Activated CD4-positive, alpha-beta memory T cell treated with anti-CD3 and anti-CD28 coated beads for 36 hours (primary cell): ENCODE results near the gene TEKTIP1. TPM values are rescaled to one million over a fixed set of nuclear protein-coding genes. Genes with fewer than 3 reads are reported as not detected.
"Not testable (repeated sequence)": the region's sequence is repeated elsewhere in the genome, so short reads cannot be mapped to it uniquely, and the experiment has no call there.

Source experiments
- CTCF ChIA-PET: fragments of 350-600 bp; sonication (Branson Sonifier 250); formaldehyde crosslinking; loops from one replicate; lab custom pipeline; 2021; ENCODE audit warnings: antibody characterized with exemption, inconsistent platforms; lab: Charles Lee
- POLR2A ChIA-PET: fragments of 350-600 bp; sonication (Branson Sonifier 250); formaldehyde crosslinking; loops from one replicate; lab custom pipeline; 2021; ENCODE audit warnings: antibody characterized with exemption; lab: Charles Lee
- DNase-seq: peaks from one replicate; pipeline ENCODE4 v3.0.0-alpha.2; 2020
- H3K27ac Mint-ChIP-seq: one replicate; pipeline ENCODE4 v1.8.0; 2021; ENCODE audit warnings: mixed read lengths
- H3K27me3 Mint-ChIP-seq: one replicate; pipeline ENCODE4 v1.8.0; 2021; ENCODE audit warnings: mixed read lengths
- H3K36me3 Mint-ChIP-seq: one replicate; pipeline ENCODE4 v1.8.0; 2021; ENCODE audit warnings: mixed read lengths
- H3K4me1 Mint-ChIP-seq: one replicate; pipeline ENCODE4 v1.8.0; 2021; ENCODE audit warnings: low read depth, mixed read lengths
- H3K4me3 Mint-ChIP-seq: one replicate; pipeline ENCODE4 v1.8.0; 2021; ENCODE audit warnings: mild to moderate bottlenecking, mixed read lengths
- H3K9me3 Mint-ChIP-seq: one replicate; pipeline ENCODE4 v1.8.0; 2021; ENCODE audit warnings: mixed read lengths
- intact Hi-C: fragments of 100-400 bp; cut with micrococcal nuclease; formaldehyde crosslinking; loops from one replicate; pipeline ENCODE4 v1.15.1; 2023
- total RNA-seq, 2 experiments: library from RNA; stranded (reverse); gene quantifications; one replicate each; pipeline ENCODE4 v1.2.3, GENCODE V29; 2021

TEKTIP1 gene
- total RNA-seq, 2 experiments from 2014 or later: 1.1 to 1.8 TPM

DNA sequence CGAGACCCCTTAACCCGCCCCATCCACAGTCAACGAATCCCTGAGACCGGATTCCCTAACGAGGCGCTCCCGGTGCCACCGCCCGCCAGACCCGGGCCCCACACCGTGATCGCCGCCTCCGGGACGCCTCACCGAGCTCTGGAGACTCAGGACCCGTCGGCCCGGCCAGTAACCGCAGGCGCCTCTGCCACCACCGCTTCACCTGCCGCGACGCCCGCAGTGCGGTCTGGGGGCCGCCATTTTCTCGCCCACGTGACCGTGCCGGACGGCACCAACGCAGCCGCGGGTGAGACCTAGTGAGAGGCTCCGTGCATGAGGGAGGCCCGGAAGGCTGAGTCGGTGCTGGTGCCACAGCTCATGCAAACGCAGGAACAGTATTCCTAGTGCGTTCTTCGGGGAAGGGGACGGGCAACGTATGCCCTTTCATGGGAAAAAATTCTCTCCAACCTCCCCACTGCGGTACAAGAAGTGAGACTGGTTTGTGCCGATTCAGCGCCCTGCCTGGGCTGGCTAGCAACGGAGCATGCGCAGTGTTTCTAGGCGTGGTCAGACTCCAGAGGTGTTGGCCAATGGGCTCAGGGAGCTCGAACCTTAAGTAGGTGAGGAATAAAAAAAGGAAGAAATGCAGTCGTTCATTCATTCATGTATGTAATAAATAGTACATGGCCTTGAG is 38.4 kb upstream of the TEKTIP1 start, which contains the start of gene DOHH:
Gene DOHH, minus strand, starts transcription at position 246 of the 673 bp plus-strand sequence. CDS start 3,860 bp downstream, outside the sequence.
- H3K36me3 Mint-ChIP-seq: peaks cover 5% of the 10 kb centered on the region

DNA sequence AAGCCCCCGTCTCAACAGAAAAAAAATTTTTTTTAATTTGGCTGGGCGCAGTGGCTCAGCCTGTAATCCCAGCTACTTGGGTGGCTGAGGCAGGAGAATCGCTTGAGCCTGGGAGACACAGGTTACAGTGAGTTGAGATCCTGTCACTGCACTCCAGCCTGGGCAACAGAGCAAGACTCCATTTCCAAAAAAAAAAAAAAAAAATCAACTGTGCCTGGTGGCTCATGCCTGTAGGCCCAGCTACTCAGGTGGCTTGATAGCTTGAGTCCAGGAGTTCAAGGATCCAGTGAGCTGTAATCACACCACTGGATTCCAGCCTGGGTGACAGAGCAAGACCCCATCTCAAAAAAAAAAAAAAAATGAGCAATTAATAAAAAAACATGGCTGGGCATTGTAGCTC is 37.2 kb upstream of the TEKTIP1 start:
- H3K27me3 Mint-ChIP-seq: no peaks in the 10 kb centered on the region
- CTCF ChIA-PET: interaction anchor here (0.7 to 1.6 kb wide), 2 partner anchors 32 to 55 kb away, joined by 4 read pairs; no protein-coding TSS in a partner anchor
- H3K27ac Mint-ChIP-seq: no peak overlapping the region
- intact Hi-C loops: loop anchor here (10.0 kb wide), 1 partner anchor 717 kb away; the partner anchor contains the start of genes SGTA and THOP1
- POLR2A ChIA-PET: interaction anchor here (0.6 kb wide), 1 partner anchor 13 kb away, joined by 4 read pairs; no protein-coding TSS in a partner anchor
- no peaks in the 10 kb centered on the region for H3K9me3 Mint-ChIP-seq
- peaks cover 23% of the 10 kb centered on the region for H3K4me1 Mint-ChIP-seq
- peaks cover 3% of the 10 kb centered on the region for H3K36me3 Mint-ChIP-seq
- no peak overlapping the region for H3K4me3 Mint-ChIP-seq
- no peak for DNase-seq

More for the DNA sequence above, 38.4 kb upstream of the TEKTIP1 start, which contains the start of gene DOHH:
- peak within 1 kb of the TSS; percentile 95 for H3K27ac Mint-ChIP-seq
- no peaks in the 10 kb centered on the region for H3K27me3 Mint-ChIP-seq
- POLR2A ChIA-PET: interaction anchor here (1.0 to 1.4 kb wide), 3 partner anchors 9 to 66 kb away, joined by 3 to 5 read pairs (median 4); no protein-coding TSS in a partner anchor
- no peaks in the 10 kb centered on the region for H3K9me3 Mint-ChIP-seq
- peak; percentile 98 for DNase-seq
- CTCF ChIA-PET: interaction anchor here (0.7 to 2.7 kb wide), 4 partner anchors 15 to 196 kb away, joined by 3 to 19 read pairs (median 4); no protein-coding TSS in a partner anchor
- intact Hi-C loops: loop anchor here (10.0 kb wide), 1 partner anchor 716 kb away; the partner anchor contains the start of genes SGTA and THOP1
- H3K4me3 Mint-ChIP-seq: peak within 1 kb of the TSS; percentile 85
- H3K4me1 Mint-ChIP-seq: peaks cover 21% of the 10 kb centered on the region

DNA sequence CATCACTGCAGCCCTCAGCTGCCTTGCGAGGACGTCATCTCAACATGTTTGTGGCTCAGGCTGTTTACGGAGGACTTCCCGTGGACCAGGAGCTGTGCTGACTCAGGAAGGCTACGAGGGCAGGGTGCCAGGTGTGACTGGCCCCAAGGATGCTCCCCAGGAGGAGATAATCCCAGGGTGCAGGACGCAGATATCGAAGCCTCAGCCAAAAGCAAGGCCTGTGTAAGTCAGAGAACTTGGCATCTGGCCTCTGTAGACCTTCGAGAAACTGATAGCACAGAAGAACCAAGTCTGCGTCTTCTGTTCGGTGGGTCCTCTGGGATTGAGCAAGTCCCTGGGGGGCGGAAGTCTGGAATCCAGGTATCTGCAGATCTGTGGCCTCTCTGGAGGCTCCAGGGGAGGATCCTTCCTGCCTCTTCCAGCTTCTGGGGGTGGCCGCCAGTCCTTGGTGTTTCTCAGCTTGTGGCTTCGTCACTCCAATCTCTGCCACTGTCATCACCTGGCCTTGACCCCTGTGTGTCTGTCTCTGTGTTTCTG is 35.9 kb upstream of the TEKTIP1 start:
- ChIA-PET CTCF (interaction anchor here (1.0 to 2.9 kb wide), 2 partner anchors 18 to 42 kb away, joined by 3 to 9 read pairs; no protein-coding TSS in a partner anchor), POLR2A (no interaction called here)
- Mint-ChIP-seq H3K4me1 (peaks cover 29% of the 10 kb centered on the region), H3K4me3 (no peak overlapping the region), H3K36me3 (peaks cover 3% of the 10 kb centered on the region), H3K27me3 (no peaks in the 10 kb centered on the region), H3K9me3 (no peaks in the 10 kb centered on the region), H3K27ac (no peak overlapping the region)
- intact Hi-C loops: loop anchor here (10.0 kb wide), 1 partner anchor 718 kb away; the partner anchor contains the start of genes SGTA and THOP1
- no peak for DNase-seq

DNA sequence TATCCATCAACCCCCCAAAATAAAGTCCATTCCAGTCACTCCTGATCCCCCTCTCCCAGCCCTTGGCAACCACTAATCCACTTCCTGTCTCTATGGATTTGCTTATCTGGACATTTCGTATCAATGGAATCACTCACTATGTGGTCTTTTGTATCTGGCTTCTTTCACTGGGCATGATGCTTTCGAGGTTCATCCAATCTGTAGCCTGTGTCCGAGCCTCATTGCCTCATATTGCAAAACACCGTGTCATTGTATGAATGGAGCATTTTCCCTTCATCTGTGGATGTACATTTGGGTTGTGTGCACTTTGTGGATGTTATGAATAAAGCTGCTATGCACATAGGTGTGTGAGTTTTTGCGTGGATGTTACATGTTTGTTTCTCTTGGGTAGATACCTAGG is 34.2 kb upstream of the TEKTIP1 start:
- intact Hi-C loops: loop anchor here (5.0 to 10.0 kb wide), 2 partner anchors 483 to 720 kb away; partner anchors contain the start of genes EEF2, SGTA and THOP1
- CTCF ChIA-PET: interaction anchor here (0.8 to 2.9 kb wide), 2 partner anchors 10 to 20 kb away, joined by 3 to 9 read pairs; no protein-coding TSS in a partner anchor
- H3K4me3 Mint-ChIP-seq: peak overlapping the region; percentile 89
- H3K27me3 Mint-ChIP-seq: no peaks in the 10 kb centered on the region
- no peaks in the 10 kb centered on the region for H3K9me3 Mint-ChIP-seq
- no peak for DNase-seq
- peaks cover 11% of the 10 kb centered on the region for H3K36me3 Mint-ChIP-seq
- peak overlapping the region; percentile 93 for H3K27ac Mint-ChIP-seq
- POLR2A ChIA-PET: no interaction called here
- peaks cover 40% of the 10 kb centered on the region for H3K4me1 Mint-ChIP-seq

DNA sequence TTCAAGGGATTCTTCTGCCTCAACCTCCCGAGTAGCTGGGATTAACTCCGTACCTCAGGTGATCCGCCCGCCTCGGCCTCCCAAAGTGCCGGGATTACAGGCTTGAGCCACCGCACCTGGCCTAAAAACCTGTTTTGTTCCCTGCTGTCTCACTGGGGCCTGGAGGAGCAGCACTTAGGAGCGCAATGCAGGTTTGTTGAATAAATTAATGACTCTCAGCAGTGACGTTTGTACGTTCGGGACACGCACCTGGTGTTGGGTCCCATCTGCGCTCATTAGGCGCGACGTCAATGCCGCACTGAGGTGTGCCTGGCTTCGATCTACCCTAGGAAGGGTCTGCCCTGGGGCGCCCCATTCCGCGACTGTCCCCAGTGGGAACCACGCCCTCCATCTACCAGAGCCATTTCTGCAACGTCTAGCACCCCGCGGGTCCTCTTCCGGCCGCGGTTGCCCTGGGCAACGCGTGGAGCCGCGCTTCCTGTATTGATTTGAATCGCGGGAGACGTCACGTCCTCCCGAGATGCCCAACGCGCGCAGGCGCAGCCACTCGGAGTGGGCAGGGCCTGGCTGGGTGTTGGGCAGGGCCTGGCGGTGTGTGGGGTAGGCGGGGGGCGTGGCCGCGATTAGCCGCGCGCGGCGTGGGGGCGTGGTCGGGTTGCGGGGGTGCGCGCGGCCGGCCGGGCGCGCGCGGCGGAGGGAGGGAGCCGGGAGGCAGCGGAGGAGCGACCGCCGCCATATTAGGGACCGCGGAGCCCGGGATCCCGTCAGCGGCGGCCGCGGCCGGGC is 33.2 kb upstream of the TEKTIP1 start, which contains the start of gene FZR1:
Gene FZR1, plus strand, starts transcription at position 714 of the 786 bp plus-strand sequence. CDS start 16,679 bp downstream, outside the sequence.
- Mint-ChIP-seq H3K36me3 (peaks cover 14% of the 10 kb centered on the region), H3K27me3 (no peaks in the 10 kb centered on the region), H3K4me3 (peak within 1 kb of the TSS; percentile 93), H3K9me3 (no peaks in the 10 kb centered on the region), H3K27ac (peak within 1 kb of the TSS; percentile 93), H3K4me1 (peaks cover 43% of the 10 kb centered on the region)
- POLR2A ChIA-PET: interaction anchor here (0.7 kb wide), 1 partner anchor 49 kb away, joined by 6 read pairs; no protein-coding TSS in a partner anchor
- intact Hi-C loops: loop anchor here (1.0 to 10.0 kb wide), 7 partner anchors 51 to 721 kb away; partner anchors contain the start of genes CACTIN, EEF2, HMG20B and MFSD12
- CTCF ChIA-PET: interaction anchor here (2.9 kb wide), 1 partner anchor 21 kb away, joined by 9 read pairs; no protein-coding TSS in a partner anchor
- DNase-seq: peak; percentile 100

DNA sequence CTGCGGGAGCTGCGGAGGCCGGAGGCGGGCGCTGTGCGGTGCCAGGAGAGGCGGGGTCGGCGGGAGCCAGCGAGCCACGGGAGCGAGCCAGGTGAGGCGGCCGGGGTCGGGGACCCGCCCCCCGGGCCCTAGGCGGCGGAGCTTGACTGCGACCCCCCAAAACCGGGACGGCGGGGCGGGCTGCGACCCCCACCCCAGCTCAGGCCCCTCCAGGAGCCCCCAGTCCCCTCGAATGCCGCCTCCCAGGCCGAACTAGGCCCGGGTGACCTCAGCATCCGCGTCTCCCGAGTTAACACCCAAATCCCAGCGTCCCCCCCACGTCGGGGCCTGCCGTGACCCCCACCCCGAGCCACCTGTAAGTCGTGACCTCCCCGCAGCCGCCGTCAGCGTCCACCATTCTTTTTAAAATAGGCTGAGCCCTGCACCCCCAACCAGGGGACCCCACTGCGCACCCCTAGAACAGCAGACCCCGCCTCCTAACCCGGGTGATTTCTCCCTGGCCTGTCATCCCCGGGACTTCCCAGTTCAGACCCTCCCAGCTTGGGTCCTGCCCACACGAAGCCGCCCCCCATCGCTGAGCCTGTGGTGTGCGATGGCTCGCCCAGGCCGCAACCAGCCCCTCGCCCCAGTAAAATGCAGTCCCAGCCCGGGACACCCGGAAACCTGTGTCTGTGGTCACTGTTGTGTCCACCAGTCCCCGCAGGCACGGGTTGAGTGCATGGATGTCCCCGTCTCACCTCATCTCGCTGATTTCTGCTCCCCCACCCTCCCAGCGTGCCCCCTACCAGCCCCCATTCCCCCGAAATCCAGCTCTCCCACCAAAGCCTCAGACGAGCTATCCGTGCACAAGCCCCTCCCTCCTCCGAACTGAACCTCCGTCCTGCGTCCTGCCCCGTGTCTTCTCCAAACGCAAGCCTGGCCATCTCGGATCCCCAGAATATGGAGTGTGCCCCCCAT is 32.3 kb upstream of the TEKTIP1 start:
- POLR2A ChIA-PET: interaction anchor here (0.7 to 1.1 kb wide), 2 partner anchors 48 to 256 kb away, joined by 3 to 6 read pairs; partner anchors contain the start of gene MRPL54
- DNase-seq: peak; percentile 43
- Mint-ChIP-seq H3K27ac (peak overlapping the region; percentile 77), H3K9me3 (no peaks in the 10 kb centered on the region), H3K4me3 (peak overlapping the region; percentile 93), H3K27me3 (no peaks in the 10 kb centered on the region), H3K36me3 (peaks cover 14% of the 10 kb centered on the region), H3K4me1 (peaks cover 43% of the 10 kb centered on the region)
- CTCF ChIA-PET: no interaction called here
- intact Hi-C loops: loop anchor here (1.0 to 10.0 kb wide), 7 partner anchors 50 to 722 kb away; partner anchors contain the start of genes CACTIN, EEF2, HMG20B and MFSD12

DNA sequence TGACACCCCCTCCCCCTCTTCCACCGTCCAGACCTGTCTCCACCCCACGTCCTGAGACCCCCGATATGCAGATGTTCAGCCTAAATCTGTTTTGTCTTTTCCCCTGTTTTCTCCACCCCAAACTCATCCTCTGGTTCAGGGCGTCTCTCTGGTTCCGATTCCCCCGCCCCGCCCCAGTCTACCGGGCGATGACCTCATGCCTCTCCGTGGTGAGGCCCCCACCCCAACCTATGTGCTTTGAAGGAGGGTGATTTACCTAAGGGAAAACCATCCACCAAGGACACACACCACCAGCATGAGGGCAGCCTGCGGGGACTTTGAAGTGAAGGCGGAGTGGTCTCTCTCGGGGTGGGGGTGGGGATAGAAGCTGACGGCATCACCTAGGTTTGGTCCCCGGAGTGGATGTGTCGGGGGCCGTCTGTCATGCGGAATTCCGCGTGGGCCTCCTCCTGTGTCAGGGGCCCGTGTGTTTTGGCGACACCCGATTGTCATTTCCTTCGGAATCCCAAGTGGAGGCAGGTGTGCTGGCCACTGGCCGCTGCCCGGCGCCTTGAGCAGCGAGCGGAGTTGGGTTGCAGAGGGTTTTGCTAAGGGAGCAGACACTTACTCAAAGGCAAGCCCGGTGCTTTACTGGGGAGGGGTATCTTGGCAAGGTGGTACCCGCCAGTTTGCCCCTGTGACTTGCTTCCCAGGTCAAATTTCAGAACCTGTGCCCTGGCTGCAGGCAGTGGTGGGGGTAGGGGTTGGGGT is 31.4 kb upstream of the TEKTIP1 start:
- Mint-ChIP-seq H3K27ac (peak overlapping the region; percentile 77), H3K4me3 (peak overlapping the region; percentile 93), H3K4me1 (peaks cover 46% of the 10 kb centered on the region), H3K9me3 (no peaks in the 10 kb centered on the region), H3K27me3 (no peaks in the 10 kb centered on the region), H3K36me3 (peaks cover 14% of the 10 kb centered on the region)
- peak; percentile 67 for DNase-seq
- CTCF ChIA-PET: no interaction called here
- POLR2A ChIA-PET: interaction anchor here (1.1 kb wide), 1 partner anchor 255 kb away, joined by 3 read pairs; the partner anchor contains the start of gene MRPL54
- intact Hi-C loops: loop anchor here (2.0 to 10.0 kb wide), 5 partner anchors 49 to 723 kb away; partner anchors contain the start of genes CACTIN, EEF2, HMG20B and MFSD12

DNA sequence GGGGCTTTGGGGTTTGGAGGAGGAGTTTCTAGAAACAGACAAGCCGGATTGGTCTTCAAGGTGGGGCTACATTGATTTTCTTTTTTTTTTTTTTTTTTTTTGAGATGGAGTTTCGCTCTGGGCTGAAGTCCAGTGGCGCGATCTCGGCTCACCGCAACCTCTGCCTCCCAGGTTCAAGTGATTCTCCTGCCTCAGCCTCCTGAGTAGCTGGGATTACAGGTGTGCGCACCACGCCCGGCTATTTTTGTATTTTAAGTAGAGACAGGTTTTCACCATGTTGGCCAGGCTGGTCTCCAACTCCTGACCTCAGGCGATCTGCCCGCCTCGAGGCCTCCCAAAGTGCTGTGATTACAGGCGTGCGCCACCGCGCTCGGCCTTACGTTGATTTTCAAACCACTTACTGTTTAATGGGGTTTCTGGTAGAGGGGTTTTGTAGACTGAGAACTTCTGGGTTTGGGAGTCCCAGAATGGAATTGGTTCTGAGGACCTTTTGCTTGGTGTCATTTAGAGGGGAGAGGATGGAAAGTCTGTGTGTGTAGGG is 30.8 kb upstream of the TEKTIP1 start:
- H3K4me1 Mint-ChIP-seq: peaks cover 46% of the 10 kb centered on the region

DNA sequence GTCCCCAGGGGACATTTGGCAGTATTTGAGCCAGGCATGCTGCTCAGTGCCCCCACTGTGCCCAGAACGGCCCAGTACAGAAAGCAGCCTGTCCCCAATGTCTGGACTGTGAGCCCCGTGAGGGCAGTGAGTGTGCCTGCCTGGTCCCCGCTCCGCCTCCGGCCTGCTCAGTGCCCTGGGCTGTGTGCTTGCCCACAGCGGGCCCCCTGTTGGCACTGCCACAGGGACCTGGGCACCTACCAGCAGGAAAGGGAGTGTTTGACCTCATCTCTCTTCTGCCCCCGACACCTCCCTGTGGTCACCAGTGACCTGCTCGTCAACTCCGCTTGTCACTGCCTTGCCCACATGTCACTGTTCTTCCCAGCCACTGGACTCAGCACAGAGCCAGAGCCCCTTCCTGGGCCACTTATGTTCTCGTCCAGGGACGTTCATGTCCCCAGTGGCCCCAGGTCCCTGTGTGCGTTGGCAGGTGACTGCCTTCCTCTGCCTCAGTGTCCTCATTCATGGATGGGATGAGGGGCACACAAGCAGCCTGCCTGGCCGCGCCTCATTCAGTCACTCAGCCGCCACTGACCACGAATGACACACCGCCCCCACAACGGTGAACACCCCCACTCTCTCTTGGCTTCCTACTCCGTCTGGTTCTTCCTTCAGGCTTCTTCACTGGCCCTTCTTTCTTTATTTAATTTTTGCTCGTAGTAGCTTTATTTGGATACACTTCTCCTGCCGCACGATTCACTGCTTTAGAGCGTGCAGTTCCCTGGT is 30.0 kb upstream of the TEKTIP1 start:
- intact Hi-C loops: loop anchor here (5.0 to 10.0 kb wide), 2 partner anchors 478 to 724 kb away; partner anchors contain the start of genes EEF2, SGTA and THOP1
- ChIA-PET CTCF (no interaction called here), POLR2A (no interaction called here)
- Mint-ChIP-seq H3K27ac (peak overlapping the region; percentile 42), H3K4me1 (peaks cover 50% of the 10 kb centered on the region), H3K9me3 (no peaks in the 10 kb centered on the region), H3K27me3 (no peaks in the 10 kb centered on the region), H3K36me3 (peaks cover 14% of the 10 kb centered on the region), H3K4me3 (peak overlapping the region; percentile 32)
- DNase-seq: peak; percentile 31

More for the DNA sequence above, 30.8 kb upstream of the TEKTIP1 start:
- H3K27me3 Mint-ChIP-seq, POLR2A ChIA-PET, CTCF ChIA-PET, DNase-seq, H3K9me3 Mint-ChIP-seq, H3K27ac Mint-ChIP-seq: not testable (repeated sequence)
- intact Hi-C loops: loop anchor here (5.0 to 10.0 kb wide), 2 partner anchors 479 to 723 kb away; partner anchors contain the start of genes EEF2, SGTA and THOP1
- Mint-ChIP-seq H3K4me3 (peak overlapping the region; percentile 32), H3K36me3 (peaks cover 14% of the 10 kb centered on the region)
